ENCODE measurements around the gene KLC1. TPM values are rescaled to one million over a fixed set of nuclear protein-coding genes. Genes with fewer than 3 reads are reported as not detected.
A peak's percentile ranks its signal among the peaks of the same experiment; 100 is the strongest.

Gene KLC1
- total RNA-seq, 2 experiments from 2014 or later: 152 to 160 TPM

GRCh38 chr14:103744621-103745395, 115.8 kb downstream of the KLC1 start:
- Mint-ChIP-seq H3K9me3 (no peaks in the 10 kb centered on the region), H3K4me3 (no peak overlapping the region), H3K27me3 (no peaks in the 10 kb centered on the region), H3K4me1 (peaks cover 12% of the 10 kb centered on the region), H3K36me3 (ENCODE audit: low read depth) (peaks cover 2% of the 10 kb centered on the region), H3K27ac (no peak overlapping the region)
- CTCF ChIA-PET: no interaction called here
- POLR2A ChIA-PET: no interaction called here
- DNase-seq: no peak

- H3K4me1 Mint-ChIP-seq: peaks cover 12% of the 10 kb centered on the region
- peaks cover 2% of the 10 kb centered on the region for H3K36me3 Mint-ChIP-seq (ENCODE audit: low read depth)
- ChIA-PET CTCF (no interaction called here), POLR2A (no interaction called here)
- H3K27ac Mint-ChIP-seq: no peak overlapping the region
- H3K27me3 Mint-ChIP-seq: no peaks in the 10 kb centered on the region
- no peak overlapping the region for H3K4me3 Mint-ChIP-seq
- no peak for DNase-seq
- no peaks in the 10 kb centered on the region for H3K9me3 Mint-ChIP-seq
Measured at GRCh38 chr14:103745424-103745823, 116.4 kb downstream of the KLC1 start.

GRCh38 chr14:103746701-103747100, 117.7 kb downstream of the KLC1 start:
- peaks cover 2% of the 10 kb centered on the region for H3K36me3 Mint-ChIP-seq (ENCODE audit: low read depth)
- ChIA-PET CTCF (no interaction called here), POLR2A (no interaction called here)
- H3K4me1 Mint-ChIP-seq: peaks cover 12% of the 10 kb centered on the region
- H3K27ac Mint-ChIP-seq: no peak overlapping the region
- no peaks in the 10 kb centered on the region for H3K9me3 Mint-ChIP-seq
- H3K4me3 Mint-ChIP-seq: no peak overlapping the region
- no peak for DNase-seq
- H3K27me3 Mint-ChIP-seq: no peaks in the 10 kb centered on the region

- Mint-ChIP-seq H3K4me1 (peaks cover 13% of the 10 kb centered on the region), H3K4me3 (no peak overlapping the region), H3K27me3 (no peaks in the 10 kb centered on the region), H3K27ac (no peak overlapping the region), H3K9me3 (no peaks in the 10 kb centered on the region), H3K36me3 (ENCODE audit: low read depth) (peaks cover 2% of the 10 kb centered on the region)
- DNase-seq: peak; percentile 69
- ChIA-PET CTCF (no interaction called here), POLR2A (interaction anchor here (0.9 kb wide), 2 partner anchors 15 to 33 kb away, joined by 3 read pairs; partner anchors contain the start of genes XRCC3 and ZFYVE21)
Measured at GRCh38 chr14:103748534-103748857, 119.5 kb downstream of the KLC1 start.

GRCh38 chr14:103749452-103749851, 120.4 kb downstream of the KLC1 start:
- CTCF ChIA-PET: no interaction called here
- Mint-ChIP-seq H3K27me3 (no peaks in the 10 kb centered on the region), H3K27ac (no peak overlapping the region), H3K36me3 (ENCODE audit: low read depth) (peaks cover 2% of the 10 kb centered on the region), H3K9me3 (no peaks in the 10 kb centered on the region), H3K4me1 (peaks cover 13% of the 10 kb centered on the region), H3K4me3 (no peak overlapping the region)
- POLR2A ChIA-PET: no interaction called here
- no peak for DNase-seq

- DNase-seq: no peak
- no peaks in the 10 kb centered on the region for H3K27me3 Mint-ChIP-seq
- peaks cover 13% of the 10 kb centered on the region for H3K4me1 Mint-ChIP-seq
- H3K36me3 Mint-ChIP-seq (ENCODE audit: low read depth): peaks cover 2% of the 10 kb centered on the region
- no peaks in the 10 kb centered on the region for H3K9me3 Mint-ChIP-seq
- ChIA-PET POLR2A (no interaction called here), CTCF (no interaction called here)
- no peak overlapping the region for H3K27ac Mint-ChIP-seq
- no peak overlapping the region for H3K4me3 Mint-ChIP-seq
Measured at GRCh38 chr14:103749860-103750259, 120.8 kb downstream of the KLC1 start.

Other genes starting within 250 kb of the KLC1 start
- 10 to 100 TPM; 76.0 to 84.2 TPM for gene MARK3, start 243.8 kb upstream of the KLC1 start, total RNA-seq
- 1 to 10 TPM; 3.8 to 5.5 TPM for gene CKB, start 106.4 kb upstream of the KLC1 start, total RNA-seq
- gene TRMT61A, start 100.0 kb upstream of the KLC1 start, total RNA-seq: 1 to 10 TPM; 4.5 to 5.1 TPM
- gene BAG5, start 66.6 kb upstream of the KLC1 start, total RNA-seq: 10 to 100 TPM; 29.1 to 29.9 TPM
- 10 to 100 TPM; 27.5 to 31.0 TPM for gene COA8, start 66.3 kb upstream of the KLC1 start, total RNA-seq
- gene XRCC3, start 86.2 kb downstream of the KLC1 start, total RNA-seq: 10 to 100 TPM; 35.9 to 39.6 TPM
- 10 to 100 TPM; 17.4 to 17.8 TPM for gene ZFYVE21, start 86.6 kb downstream of the KLC1 start, total RNA-seq
- 10 to 100 TPM; 10.7 to 15.9 TPM for gene PPP1R13B, start 218.4 kb downstream of the KLC1 start, total RNA-seq